OCI-LY1 (cell line): ENCODE results near the gene KCNH8.

Experiments
- CTCF ChIP-seq: fragments of 200-600 bp; sonication (generic), shearing (Covaris generic); IDR thresholded peaks from 2 replicates; pipeline ENCODE4 v1.5.1; 2017; ENCODE audit warnings: mild to moderate bottlenecking, antibody characterized with exemption, low read length, moderate library complexity, mixed read lengths
- EZH2 ChIP-seq: fragments of 200-600 bp; sonication (generic), shearing (Covaris generic); IDR thresholded peaks from 2 replicates; pipeline ENCODE4 v1.8.0; 2017; ENCODE audit warnings: borderline replicate concordance, mixed run types, mild to moderate bottlenecking, antibody characterized with exemption, low read length, moderate library complexity, mixed read lengths

GRCh38 chr3:19342389-19342788, 194.1 kb downstream of the KCNH8 start:
- TF ChIP-seq CTCF (no peak), EZH2 (no peak)
